OCI-LY3 (cell line): ENCODE data around the gene NEMF.

Experiments
- H2AFZ ChIP-seq: fragments of 200-600, 300-600 bp; shearing (Covaris generic); 2 replicates; pipeline ENCODE4 v1.6.0; 2014; ENCODE audit warnings: antibody characterized with exemption, low read depth, low read length
- H3K27ac ChIP-seq: fragments of 200-600, 300-600 bp; sonication (generic); 2 replicates; pipeline ENCODE4 v1.5.1; 2014; ENCODE audit warnings: mild to moderate bottlenecking, low read length, moderate library complexity, mixed read lengths
- H3K27me3 ChIP-seq: fragments of 200-600, 300-600 bp; sonication (generic); 2 replicates; pipeline ENCODE4 v1.6.1; 2014; ENCODE audit warnings: low read depth, low read length, mixed read lengths
- H3K36me3 ChIP-seq: fragments of 200-600, 300-600 bp; sonication (generic); replicated peaks from 2 replicates; pipeline ENCODE3; 2014; ENCODE audit warnings: low read depth, low read length, mixed read lengths
- H3K4me1 ChIP-seq: fragments of 300-600, 200-600 bp; sonication (generic); 2 replicates; pipeline ENCODE4 v1.6.1; 2014; ENCODE audit warnings: low read length, mixed read lengths
- H3K4me2 ChIP-seq: fragments of 200-600, 300-600 bp; sonication (generic); 2 replicates; pipeline ENCODE4 v1.6.1; 2014; ENCODE audit warnings: low read length, mixed read lengths
- H3K4me3 ChIP-seq: fragments of 300-600, 200-600 bp; sonication (generic); 2 replicates; pipeline ENCODE4 v1.5.1; 2014; ENCODE audit warnings: antibody characterized with exemption, mild to moderate bottlenecking, low read length, moderate library complexity
- H3K79me2 ChIP-seq: fragments of 300-600, 200-600 bp; shearing (Covaris generic); 2 replicates; pipeline ENCODE4 v1.6.1; 2014; ENCODE audit warnings: mild to moderate bottlenecking, low read length, mixed read lengths
- H3K9ac ChIP-seq: fragments of 300-600, 200-600 bp; shearing (Covaris generic); 2 replicates; pipeline ENCODE4 v1.6.0; 2014; ENCODE audit warnings: mild to moderate bottlenecking, low read length, moderate library complexity
- H3K9me3 ChIP-seq: fragments of 200-600, 300-600 bp; shearing (Covaris generic); 2 replicates; pipeline ENCODE4 v1.6.1; 2014; ENCODE audit warnings: low read length, mixed read lengths; ENCODE audit not compliant: insufficient read depth
- H4K20me1 ChIP-seq: fragments of 200-600, 300-600 bp; sonication (generic); 2 replicates; pipeline ENCODE4 v1.6.1; 2016; ENCODE audit warnings: low read length, mixed read lengths; ENCODE audit not compliant: insufficient read depth
- CTCF ChIP-seq: fragments of 200-600, 300-600 bp; sonication (generic); IDR thresholded peaks from 2 replicates; pipeline ENCODE4 v1.5.1; 2014; ENCODE audit warnings: antibody characterized with exemption, low read length, low read depth
- EZH2phosphoT487 ChIP-seq: fragments of 200-600 bp; shearing (Covaris generic); IDR thresholded peaks from 2 replicates; pipeline ENCODE4 v1.6.1; 2018; ENCODE audit warnings: antibody characterized with exemption, mixed run types, low read depth

NEMF gene

GRCh38 chr14:49863487-49864281 lies 11.1 kb upstream of the NEMF start:
- no peak overlapping the region for H2AFZ ChIP-seq
- H3K9ac ChIP-seq: peak overlapping the region; percentile 95
- no peaks in the 10 kb centered on the region for H4K20me1 ChIP-seq
- H3K27ac ChIP-seq: peak overlapping the region; percentile 91
- TF ChIP-seq EZH2phosphoT487: no peak
- no peak for TF ChIP-seq CTCF
- peaks cover 26% of the 10 kb centered on the region for H3K4me1 ChIP-seq
- H3K4me2 ChIP-seq: peak overlapping the region; percentile 88
- no peaks in the 10 kb centered on the region for H3K27me3 ChIP-seq
- peak overlapping the region; percentile 96 for H3K4me3 ChIP-seq
- H3K9me3 ChIP-seq: no peaks in the 10 kb centered on the region
- H3K79me2 ChIP-seq: peaks cover 10% of the 10 kb centered on the region; the same call in 1 of the 2 replicates
- H3K36me3 ChIP-seq: no peaks in the 10 kb centered on the region

- peak overlapping the region; percentile 79 for H3K4me2 ChIP-seq
- peaks cover 33% of the 10 kb centered on the region for H3K4me1 ChIP-seq
- H3K27ac ChIP-seq: peak overlapping the region; percentile 91
- no peaks in the 10 kb centered on the region for H4K20me1 ChIP-seq
- peak overlapping the region; percentile 96 for H3K4me3 ChIP-seq
- peak overlapping the region; percentile 94 for H3K9ac ChIP-seq
- H3K79me2 ChIP-seq: peaks cover 7% of the 10 kb centered on the region; the same call in 1 of the 2 replicates
- no peaks in the 10 kb centered on the region for H3K9me3 ChIP-seq
- H3K27me3 ChIP-seq: no peaks in the 10 kb centered on the region
- peak overlapping the region; percentile 98 for H2AFZ ChIP-seq
- TF ChIP-seq EZH2phosphoT487 (no peak), CTCF (peak; percentile 100)
- H3K36me3 ChIP-seq: no peaks in the 10 kb centered on the region
Observed at GRCh38 chr14:49862089-49862673, 9.6 kb upstream of the NEMF start.

- Histone ChIP-seq H4K20me1 (no peaks in the 10 kb centered on the region), H3K27ac (peak overlapping the region; percentile 91), H3K36me3 (no peaks in the 10 kb centered on the region), H2AFZ (peak overlapping the region; percentile 98), H3K9ac (peak overlapping the region; percentile 94), H3K4me3 (peak overlapping the region; percentile 96), H3K9me3 (no peaks in the 10 kb centered on the region), H3K27me3 (no peaks in the 10 kb centered on the region), H3K79me2 (peaks cover 7% of the 10 kb centered on the region; the same call in 1 of the 2 replicates), H3K4me2 (peak overlapping the region; percentile 79), H3K4me1 (peaks cover 33% of the 10 kb centered on the region)
- TF ChIP-seq EZH2phosphoT487 (no peak), CTCF (no peak)
Observed at GRCh38 chr14:49861699-49862088, 9.1 kb upstream of the NEMF start.

- H3K36me3 ChIP-seq: no peaks in the 10 kb centered on the region
- peak overlapping the region; percentile 91 for H3K27ac ChIP-seq
- H4K20me1 ChIP-seq: no peaks in the 10 kb centered on the region
- H2AFZ ChIP-seq: peak overlapping the region; percentile 98
- peak overlapping the region; percentile 96 for H3K4me3 ChIP-seq
- no peaks in the 10 kb centered on the region for H3K9me3 ChIP-seq
- H3K4me2 ChIP-seq: peak overlapping the region; percentile 79
- TF ChIP-seq CTCF (no peak), EZH2phosphoT487 (no peak)
- H3K4me1 ChIP-seq: peaks cover 33% of the 10 kb centered on the region
- H3K9ac ChIP-seq: peak overlapping the region; percentile 94
- no peaks in the 10 kb centered on the region for H3K27me3 ChIP-seq
- peaks cover 7% of the 10 kb centered on the region; the same call in 1 of the 2 replicates for H3K79me2 ChIP-seq
Observed at GRCh38 chr14:49860988-49861698, 8.6 kb upstream of the NEMF start.
